HepG2 (cell line): ENCODE data around the gene SSNA1. TPM values are rescaled to one million over a fixed set of nuclear protein-coding genes. Genes with fewer than 3 reads are reported as not detected.

Source experiments
- ATAC-seq: fragments of 200-7000 bp; cut with Tn5 transposase; 3 replicates; pipeline ENCODE4 v1.9.1; 2020; ENCODE audit warnings: mild to moderate bottlenecking, moderate library complexity
- BruUV-seq: library from RNA; stranded (reverse); fragments of 400-500 nt; replicated peaks from 2 replicates; lab custom pipeline; 2021; lab: Mats Ljungman, UMichigan
- CTCF ChIA-PET: fragments of 300-600 bp; formaldehyde crosslinking; extraction: SDS; loops from one replicate; lab custom pipeline; 2021; ENCODE audit warnings: low total read pairs, inconsistent platforms, low intra/inter-chr PET ratio; lab: Yijun Ruan, JAX
- POLR2A ChIA-PET: fragments of 350-600 bp; sonication (Branson Sonifier 250); formaldehyde crosslinking; loops from one replicate; lab custom pipeline; 2020; ENCODE audit warnings: antibody characterized with exemption, inconsistent platforms; lab: Yijun Ruan, JAX
- DNase-seq: peaks from one replicate; pipeline ENCODE4 v3.0.0-alpha.2; 2015; ENCODE audit warnings: low spot score
- FAIRE-seq: peaks from 3 replicates; lab custom pipeline; 2011; peaks lifted over from hg19 to GRCh38; lab: Jason Lieb, UNC
- H2AFZ ChIP-seq: one replicate; pipeline ENCODE4 v1.6.1; 2011; ENCODE audit warnings: low read length, inconsistent platforms
- H3K27ac ChIP-seq: fragments of 300-600 bp; 3 replicates; pipeline ENCODE4 v1.8.0; 2011; ENCODE audit warnings: mixed run types, mild to moderate bottlenecking, mixed read lengths, low read length, inconsistent platforms; ENCODE audit not compliant: insufficient read depth; ENCODE audit errors: extremely low read length
- H3K27me3 ChIP-seq, 2 experiments: fragments of 200-600 bp in 1 of 2; 2 replicates in 1 of 2; 3 replicates in 1 of 2; pipeline versions ENCODE4 v1.6.0 to v1.8.0; 2011; ENCODE audit warnings: low read length in 2 of 2, mild to moderate bottlenecking in 2 of 2, moderate library complexity in 2 of 2, inconsistent platforms in 1 of 2; ENCODE audit not compliant: insufficient read depth in 2 of 2, control insufficient read depth in 1 of 2
- H3K36me3 ChIP-seq, 2 experiments: fragments of 200-600 bp in 1 of 2; replicated peaks in 1 of 2; 2 replicates in 1 of 2; 3 replicates in 1 of 2; pipeline versions ENCODE4 v1.5.1 to v1.8.0; 2011; ENCODE audit warnings: low read length in 2 of 2, inconsistent platforms in 1 of 2; ENCODE audit not compliant: insufficient read depth in 2 of 2, control insufficient read depth in 1 of 2
- H3K4me1 ChIP-seq: 2 replicates; pipeline ENCODE4 v1.5.1; 2012; ENCODE audit warnings: low read length, inconsistent platforms; ENCODE audit not compliant: insufficient read depth
- H3K4me2 ChIP-seq: 2 replicates; pipeline ENCODE4 v1.6.0; 2011; ENCODE audit warnings: low read depth, low read length, inconsistent platforms
- H3K4me3 ChIP-seq, 3 experiments: fragments of 200-600 bp in 1 of 3; sonication (generic), shearing (Covaris generic) in 1 of 3; replicated peaks in 1 of 3; 2 replicates each; pipeline ENCODE4 v1.5.1; 2011 to 2016; ENCODE audit warnings: low read length in 3 of 3, inconsistent platforms in 2 of 3, low read depth in 2 of 3, mild to moderate bottlenecking in 2 of 3, control low read depth in 1 of 3, mixed read lengths in 1 of 3; ENCODE audit not compliant: insufficient read depth in 1 of 3
- H3K79me2 ChIP-seq: one replicate; pipeline ENCODE4 v1.6.1; 2011; ENCODE audit warnings: low read length, inconsistent platforms; ENCODE audit not compliant: insufficient read depth
- H3K9ac ChIP-seq: 2 replicates; pipeline ENCODE4 v1.6.0; 2011; ENCODE audit warnings: mild to moderate bottlenecking, low read depth, low read length, inconsistent platforms; ENCODE audit not compliant: insufficient read depth
- H3K9me3 ChIP-seq: 2 replicates; pipeline ENCODE4 v1.5.1; 2012; ENCODE audit warnings: mild to moderate bottlenecking, low read length
- H4K20me1 ChIP-seq: 2 replicates; pipeline ENCODE4 v1.6.0; 2011; ENCODE audit warnings: inconsistent platforms, mild to moderate bottlenecking, low read length, moderate library complexity; ENCODE audit not compliant: insufficient read depth
- MTA1 ChIP-seq: sonication (generic); formaldehyde crosslinking; IDR thresholded peaks from 2 replicates; pipeline ENCODE4 v1.4.0; 2020; ENCODE audit warnings: missing genetic modification reagents, mild to moderate bottlenecking, borderline replicate concordance
- MYC ChIP-seq: sonication (generic); formaldehyde crosslinking; IDR thresholded peaks from 2 replicates; pipeline ENCODE4 v1.9.0; 2021; ENCODE audit warnings: missing genetic modification reagents, borderline replicate concordance
- POLR2AphosphoS2 ChIP-seq: IDR thresholded peaks from 2 replicates; pipeline ENCODE4 v1.6.1; 2011; ENCODE audit warnings: low read depth, low read length, improper control_type of control experiment
- SRSF1 ChIP-seq: fragments of 200-400 bp; formaldehyde crosslinking; optimal IDR thresholded peaks from 2 replicates; pipeline ENCODE3; 2017; ENCODE audit warnings: mild to moderate bottlenecking, low read depth, low read length, moderate library complexity
- ZNF616 ChIP-seq: sonication (generic); formaldehyde crosslinking; IDR thresholded peaks from 2 replicates; pipeline ENCODE4 v1.5.0; 2020; ENCODE audit warnings: low read depth, mild to moderate bottlenecking, missing genetic modification reagents
- ZSCAN12 ChIP-seq: sonication (generic); formaldehyde crosslinking; IDR thresholded peaks from 2 replicates; pipeline ENCODE4 v1.9.0; 2021; ENCODE audit warnings: mild to moderate bottlenecking, missing genetic modification reagents
- WGBS: methylation state at CpG from one replicate; pipeline ENCODE4 v1.1.6; 2017; ENCODE audit warnings: low lambda C conversion rate; 5-methylcytosine and 5-hydroxymethylcytosine counted together
- in situ Hi-C: cut with HindIII; loops from 2 replicates; pipeline ENCODE4 v1.10.0; 2017; ENCODE audit warnings: low pct_unique_long_range_greater_than_20kb; ENCODE audit not compliant: extremely low pct_ligation_motif_present
- intact Hi-C: fragments of 100-400 bp; cut with micrococcal nuclease; formaldehyde crosslinking; loops from one replicate; pipeline ENCODE4 v1.10.0; 2022; ENCODE audit not compliant: unreplicated experiment
- polyA plus RNA-seq, 8 experiments: library from polyadenylated mRNA; depleted of rRNA in 3 of 8; stranded (reverse) in 7 of 8; unstranded in 1 of 8; fragments of >200 nt; fragmentation: Illumina TruSeq in 4 of 8; extraction: Trizol in 4 of 8; gene quantifications; 2 replicates each; pipeline versions ENCODE4 v1.2.1 to v1.2.3, GENCODE V29; 2011 to 2016; ENCODE audit warnings: low read depth in 4 of 8, missing spikeins in 1 of 8, mixed read lengths in 1 of 8; ENCODE audit not compliant: insufficient read depth in 1 of 8
- total RNA-seq, 5 experiments: library from RNA; depleted of rRNA; stranded (reverse); fragments of >200 nt; fragmentation: Illumina TruSeq; extraction: Trizol; gene quantifications; 2 replicates each; pipeline ENCODE4 v1.2.3, GENCODE V29; 2016; ENCODE audit warnings: low read depth in 1 of 5
- TF ChIP-seq, protein P1 (sequence below): sonication (generic); formaldehyde crosslinking; IDR thresholded peaks from 2 replicates; pipeline ENCODE4 v1.8.0; 2022; ENCODE audit warnings: missing genetic modification reagents, mild to moderate bottlenecking, moderate library complexity, borderline replicate concordance
- TF ChIP-seq, protein P2 (sequence below): fragments of 450-650 bp; IDR thresholded peaks from 2 replicates; pipeline ENCODE4 v1.6.1; 2016
- TF ChIP-seq, protein P3 (sequence below): sonication (generic); formaldehyde crosslinking; IDR thresholded peaks from 2 replicates; pipeline ENCODE4 v1.8.0; 2022; ENCODE audit warnings: low read depth, missing genetic modification reagents

Gene SSNA1
- total and polyA plus RNA-seq, 2 of the 13 experiments (the other 11 are each of a cell fraction or from before 2014, with no cell fraction given) = 35.9 to 49.4 TPM

DNA sequence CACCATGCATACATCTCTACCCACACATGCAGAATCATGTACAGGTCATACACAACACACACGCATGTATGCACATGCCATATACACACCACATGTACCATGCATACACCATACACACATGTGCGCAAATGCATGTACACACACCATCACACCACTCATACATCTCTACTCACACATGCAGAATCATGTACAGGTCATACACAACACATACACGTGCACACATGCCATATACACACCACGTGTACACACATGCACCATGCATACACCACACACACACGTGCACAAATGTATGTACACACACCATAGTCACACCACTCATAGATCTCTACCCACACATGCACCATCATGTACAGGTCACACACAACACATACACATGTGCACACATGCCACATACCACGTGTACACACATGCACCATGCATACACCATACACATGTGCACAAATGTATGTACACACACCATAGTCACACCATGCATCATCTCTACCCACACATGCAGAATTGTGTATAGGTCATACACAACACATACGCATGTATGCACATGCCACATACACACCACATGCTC lies 35.6 kb upstream of the SSNA1 start:
- 45% methylated on average over 7 of the region's 7 CpGs for WGBS
- no peak for FAIRE-seq
- BruUV-seq = no TSS peak

More for the DNA sequence above, 35.6 kb upstream of the SSNA1 start:
- CTCF ChIA-PET = no interaction called here
- no peak for ATAC-seq
- Histone ChIP-seq H3K9me3 (no peaks in the 10 kb centered on the region), H3K27ac (no peak overlapping the region), H3K4me1 (peaks cover 30% of the 10 kb centered on the region), H2AFZ (no peak overlapping the region), H3K79me2 (no peaks in the 10 kb centered on the region), H3K4me2 (no peak overlapping the region), H3K9ac (no peak overlapping the region), H3K36me3 (no peaks in the 10 kb centered on the region), H4K20me1 (no peaks in the 10 kb centered on the region), H3K4me3 (no peak overlapping the region), H3K27me3 (peaks cover 4 to 37% of the 10 kb centered on the region in 2 experiments; a peak in 4 of 5 replicates)
- DNase-seq = no peak
- in situ Hi-C loops (no loop called here), intact Hi-C loops (no loop called here)
- POLR2A ChIA-PET = interaction anchor here (3.0 kb wide), 1 partner anchor 23 kb away, joined by 34 read pairs; no protein-coding TSS in a partner anchor
- 0 out of 2 replicates have a peak, but pooled peaks have one; percentile 25 for TF ChIP-seq MYC (CRISPR knock-in tag)
- TF ChIP-seq ZSCAN12 (CRISPR knock-in tag) = no peak
- no peak for TF ChIP-seq POLR2AphosphoS2
- TF ChIP-seq MTA1 (CRISPR knock-in tag) = no peak
- TF ChIP-seq, protein P1, sequence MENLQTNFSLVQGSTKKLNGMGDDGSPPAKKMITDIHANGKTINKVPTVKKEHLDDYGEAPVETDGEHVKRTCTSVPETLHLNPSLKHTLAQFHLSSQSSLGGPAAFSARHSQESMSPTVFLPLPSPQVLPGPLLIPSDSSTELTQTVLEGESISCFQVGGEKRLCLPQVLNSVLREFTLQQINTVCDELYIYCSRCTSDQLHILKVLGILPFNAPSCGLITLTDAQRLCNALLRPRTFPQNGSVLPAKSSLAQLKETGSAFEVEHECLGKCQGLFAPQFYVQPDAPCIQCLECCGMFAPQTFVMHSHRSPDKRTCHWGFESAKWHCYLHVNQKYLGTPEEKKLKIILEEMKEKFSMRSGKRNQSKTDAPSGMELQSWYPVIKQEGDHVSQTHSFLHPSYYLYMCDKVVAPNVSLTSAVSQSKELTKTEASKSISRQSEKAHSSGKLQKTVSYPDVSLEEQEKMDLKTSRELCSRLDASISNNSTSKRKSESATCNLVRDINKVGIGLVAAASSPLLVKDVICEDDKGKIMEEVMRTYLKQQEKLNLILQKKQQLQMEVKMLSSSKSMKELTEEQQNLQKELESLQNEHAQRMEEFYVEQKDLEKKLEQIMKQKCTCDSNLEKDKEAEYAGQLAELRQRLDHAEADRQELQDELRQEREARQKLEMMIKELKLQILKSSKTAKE = peak; percentile 17; the same call in 1 of the 2 replicates
- no peak for TF ChIP-seq SRSF1
- TF ChIP-seq, protein P2, sequence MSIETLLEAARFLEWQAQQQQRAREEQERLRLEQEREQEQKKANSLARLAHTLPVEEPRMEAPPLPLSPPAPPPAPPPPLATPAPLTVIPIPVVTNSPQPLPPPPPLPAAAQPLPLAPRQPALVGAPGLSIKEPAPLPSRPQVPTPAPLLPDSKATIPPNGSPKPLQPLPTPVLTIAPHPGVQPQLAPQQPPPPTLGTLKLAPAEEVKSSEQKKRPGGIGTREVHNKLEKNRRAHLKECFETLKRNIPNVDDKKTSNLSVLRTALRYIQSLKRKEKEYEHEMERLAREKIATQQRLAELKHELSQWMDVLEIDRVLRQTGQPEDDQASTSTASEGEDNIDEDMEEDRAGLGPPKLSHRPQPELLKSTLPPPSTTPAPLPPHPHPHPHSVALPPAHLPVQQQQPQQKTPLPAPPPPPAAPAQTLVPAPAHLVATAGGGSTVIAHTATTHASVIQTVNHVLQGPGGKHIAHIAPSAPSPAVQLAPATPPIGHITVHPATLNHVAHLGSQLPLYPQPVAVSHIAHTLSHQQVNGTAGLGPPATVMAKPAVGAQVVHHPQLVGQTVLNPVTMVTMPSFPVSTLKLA = peak; percentile 99
- no peak for TF ChIP-seq ZNF616 (CRISPR knock-in tag)
- TF ChIP-seq, protein P3, sequence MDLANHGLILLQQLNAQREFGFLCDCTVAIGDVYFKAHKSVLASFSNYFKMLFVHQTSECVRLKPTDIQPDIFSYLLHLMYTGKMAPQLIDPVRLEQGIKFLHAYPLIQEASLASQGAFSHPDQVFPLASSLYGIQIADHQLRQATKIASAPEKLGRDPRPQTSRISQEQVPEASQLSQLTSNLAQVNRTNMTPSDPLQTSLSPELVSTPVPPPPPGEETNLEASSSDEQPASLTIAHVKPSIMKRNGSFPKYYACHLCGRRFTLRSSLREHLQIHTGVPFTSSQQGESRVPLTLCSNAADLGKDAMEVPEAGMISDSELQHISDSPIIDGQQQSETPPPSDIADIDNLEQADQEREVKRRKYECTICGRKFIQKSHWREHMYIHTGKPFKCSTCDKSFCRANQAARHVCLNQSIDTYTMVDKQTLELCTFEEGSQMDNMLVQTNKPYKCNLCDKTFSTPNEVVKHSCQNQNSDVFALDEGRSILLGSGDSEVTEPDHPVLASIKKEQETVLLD = no peak
